Loucy (cell line): ENCODE data around the gene WNK2.

Experiments
- CTCF ChIP-seq: fragments of 200-600 bp; sonication (generic); conservative IDR thresholded peaks from 2 replicates; pipeline ENCODE4 v1.5.1; 2014; ENCODE audit warnings: mild to moderate bottlenecking, antibody characterized with exemption, low read length
- EZH2phosphoT487 ChIP-seq: fragments of 200-600 bp; IDR thresholded peaks from 2 replicates; pipeline ENCODE4 v1.6.1; 2018; ENCODE audit warnings: antibody characterized with exemption, mild to moderate bottlenecking, moderate library complexity, borderline replicate concordance

GRCh38 chr9:93306579-93307091 is 122.7 kb downstream of the WNK2 start:
- TF ChIP-seq CTCF, result no peak
- no peak for TF ChIP-seq EZH2phosphoT487
